HepG2 (cell line): ENCODE measurements around the gene SOX11.

Experiments
- ATRX ChIP-seq: sonication (generic); formaldehyde crosslinking; IDR thresholded peaks from 2 replicates; pipeline ENCODE4 v1.4.0; 2020; ENCODE audit warnings: missing genetic modification reagents, borderline replicate concordance
- CEBPB ChIP-seq: IDR thresholded peaks from 2 replicates; pipeline ENCODE4 v1.6.1; 2011; ENCODE audit warnings: low read depth, low read length, improper control_type of control experiment, borderline replicate concordance
- KDM1A ChIP-seq: IDR thresholded peaks from 2 replicates; pipeline ENCODE4 v1.6.1; 2016; ENCODE audit warnings: missing compliant biosample characterization
- KDM2A ChIP-seq: sonication (generic); formaldehyde crosslinking; IDR thresholded peaks from 2 replicates; pipeline ENCODE4 v1.4.0; 2020; ENCODE audit warnings: low read depth, missing genetic modification reagents, borderline replicate concordance
- PHF8 ChIP-seq: sonication (generic); formaldehyde crosslinking; IDR thresholded peaks from 2 replicates; pipeline ENCODE4 v1.5.0; 2020; ENCODE audit warnings: missing genetic modification reagents
- SALL2 ChIP-seq: sonication (generic); formaldehyde crosslinking; IDR thresholded peaks from 2 replicates; pipeline ENCODE4 v1.8.1; 2023; ENCODE audit warnings: mild to moderate bottlenecking, missing genetic modification reagents, inconsistent platforms
- SOX6 ChIP-seq, 2 experiments: fragments of 450-650 bp in 1 of 2; sonication (generic) in 1 of 2; formaldehyde crosslinking in 1 of 2; IDR thresholded peaks; 2 replicates each; pipeline versions ENCODE4 v1.4.0 to v1.6.1; 2017 to 2020; ENCODE audit warnings: antibody characterized with exemption in 1 of 2, mild to moderate bottlenecking in 1 of 2, missing genetic modification reagents in 1 of 2
- ZNF33B ChIP-seq: sonication (generic); formaldehyde crosslinking; IDR thresholded peaks from 2 replicates; pipeline ENCODE4 v1.5.1; 2020; ENCODE audit warnings: mild to moderate bottlenecking, missing genetic modification reagents
- TF ChIP-seq, protein P1 (sequence below): sonication (generic); formaldehyde crosslinking; IDR thresholded peaks from 2 replicates; pipeline ENCODE4 v1.4.0; 2020; ENCODE audit warnings: missing genetic modification reagents
- TF ChIP-seq, protein P2 (sequence below): sonication (generic); formaldehyde crosslinking; IDR thresholded peaks from 2 replicates; pipeline ENCODE4 v1.4.0; 2020; ENCODE audit warnings: missing genetic modification reagents
- TF ChIP-seq, protein P3 (sequence below): sonication (generic); formaldehyde crosslinking; IDR thresholded peaks from 2 replicates; pipeline ENCODE4 v1.8.1; 2023; ENCODE audit warnings: mild to moderate bottlenecking, missing genetic modification reagents, borderline replicate concordance
- TF ChIP-seq, protein P4 (sequence below): sonication (generic); formaldehyde crosslinking; IDR thresholded peaks from 2 replicates; pipeline ENCODE4 v1.8.1; 2023; ENCODE audit warnings: mild to moderate bottlenecking, inconsistent platforms, moderate library complexity, missing genetic modification reagents, borderline replicate concordance
- TF ChIP-seq, protein P5 (sequence below): IDR thresholded peaks from 2 replicates; pipeline ENCODE4 v1.6.1; 2016; ENCODE audit warnings: missing biosample characterization, missing genetic modification reagents, low read depth
- TF ChIP-seq, protein P6 (sequence below): sonication (generic); formaldehyde crosslinking; IDR thresholded peaks from 2 replicates; pipeline ENCODE4 v1.5.0; 2020; ENCODE audit warnings: missing genetic modification reagents

DNA sequence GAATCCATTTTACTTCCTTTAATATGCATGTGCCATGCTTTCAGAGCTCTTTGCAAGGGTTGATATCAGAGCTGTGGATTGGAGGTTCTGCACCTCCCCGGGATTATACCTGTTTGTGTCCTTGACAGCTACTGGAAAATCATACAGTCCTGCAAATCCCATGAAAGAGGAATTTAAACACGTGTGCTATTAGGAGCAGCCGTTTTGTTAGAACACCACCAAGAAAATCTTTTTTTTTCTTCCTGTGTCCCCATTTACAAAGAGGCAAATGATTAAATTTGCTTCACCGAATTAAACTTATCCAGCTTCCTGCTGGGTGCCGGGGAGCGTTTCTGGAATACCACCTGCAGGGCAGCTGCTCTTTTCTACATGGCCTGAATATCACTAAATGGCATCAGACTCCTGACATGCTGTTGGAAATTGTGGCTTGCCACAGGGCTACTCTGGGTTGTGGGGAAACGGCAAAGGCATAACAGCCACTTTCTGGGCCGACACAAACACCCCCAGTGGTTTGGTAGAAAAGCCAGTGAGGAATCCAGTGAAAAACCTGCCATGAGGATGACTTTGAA lies 23.4 kb upstream of the SOX11 start:
- no peak for TF ChIP-seq PHF8
- TF ChIP-seq, protein P1, sequence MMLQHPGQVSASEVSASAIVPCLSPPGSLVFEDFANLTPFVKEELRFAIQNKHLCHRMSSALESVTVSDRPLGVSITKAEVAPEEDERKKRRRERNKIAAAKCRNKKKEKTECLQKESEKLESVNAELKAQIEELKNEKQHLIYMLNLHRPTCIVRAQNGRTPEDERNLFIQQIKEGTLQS: no peak
- TF ChIP-seq SOX6 (IDR thresholded peaks at IDR 0.05): no peak
- TF ChIP-seq SOX6 (CRISPR knock-in tag; IDR thresholded peaks at IDR 0.05): no peak
- TF ChIP-seq KDM1A (CRISPR knock-in tag): no peak
- TF ChIP-seq, protein P2, sequence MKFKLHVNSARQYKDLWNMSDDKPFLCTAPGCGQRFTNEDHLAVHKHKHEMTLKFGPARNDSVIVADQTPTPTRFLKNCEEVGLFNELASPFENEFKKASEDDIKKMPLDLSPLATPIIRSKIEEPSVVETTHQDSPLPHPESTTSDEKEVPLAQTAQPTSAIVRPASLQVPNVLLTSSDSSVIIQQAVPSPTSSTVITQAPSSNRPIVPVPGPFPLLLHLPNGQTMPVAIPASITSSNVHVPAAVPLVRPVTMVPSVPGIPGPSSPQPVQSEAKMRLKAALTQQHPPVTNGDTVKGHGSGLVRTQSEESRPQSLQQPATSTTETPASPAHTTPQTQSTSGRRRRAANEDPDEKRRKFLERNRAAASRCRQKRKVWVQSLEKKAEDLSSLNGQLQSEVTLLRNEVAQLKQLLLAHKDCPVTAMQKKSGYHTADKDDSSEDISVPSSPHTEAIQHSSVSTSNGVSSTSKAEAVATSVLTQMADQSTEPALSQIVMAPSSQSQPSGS (CRISPR knock-in tag): no peak
- no peak for TF ChIP-seq CEBPB
- TF ChIP-seq, protein P3, sequence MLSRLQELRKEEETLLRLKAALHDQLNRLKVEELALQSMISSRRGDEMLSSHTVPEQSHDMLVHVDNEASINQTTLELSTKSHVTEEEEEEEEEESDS (CRISPR knock-in tag): no peak
- no peak for TF ChIP-seq ZNF33B (CRISPR knock-in tag)
- TF ChIP-seq, protein P4, sequence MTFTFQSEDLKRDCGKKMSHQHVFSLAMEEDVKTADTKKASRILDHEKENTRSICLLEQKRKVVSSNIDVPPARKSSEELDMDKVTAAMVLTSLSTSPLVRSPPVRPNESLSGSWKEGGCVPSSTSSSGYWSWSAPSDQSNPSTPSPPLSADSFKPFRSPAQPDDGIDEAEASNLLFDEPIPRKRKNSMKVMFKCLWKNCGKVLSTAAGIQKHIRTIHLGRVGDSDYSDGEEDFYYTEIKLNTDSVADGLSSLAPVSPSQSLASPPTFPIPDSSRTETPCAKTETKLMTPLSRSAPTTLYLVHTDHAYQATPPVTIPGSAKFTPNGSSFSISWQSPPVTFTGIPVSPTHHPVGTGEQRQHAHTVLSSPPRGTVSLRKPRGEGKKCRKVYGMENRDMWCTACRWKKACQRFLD (CRISPR knock-in tag): no peak
- TF ChIP-seq, protein P5, sequence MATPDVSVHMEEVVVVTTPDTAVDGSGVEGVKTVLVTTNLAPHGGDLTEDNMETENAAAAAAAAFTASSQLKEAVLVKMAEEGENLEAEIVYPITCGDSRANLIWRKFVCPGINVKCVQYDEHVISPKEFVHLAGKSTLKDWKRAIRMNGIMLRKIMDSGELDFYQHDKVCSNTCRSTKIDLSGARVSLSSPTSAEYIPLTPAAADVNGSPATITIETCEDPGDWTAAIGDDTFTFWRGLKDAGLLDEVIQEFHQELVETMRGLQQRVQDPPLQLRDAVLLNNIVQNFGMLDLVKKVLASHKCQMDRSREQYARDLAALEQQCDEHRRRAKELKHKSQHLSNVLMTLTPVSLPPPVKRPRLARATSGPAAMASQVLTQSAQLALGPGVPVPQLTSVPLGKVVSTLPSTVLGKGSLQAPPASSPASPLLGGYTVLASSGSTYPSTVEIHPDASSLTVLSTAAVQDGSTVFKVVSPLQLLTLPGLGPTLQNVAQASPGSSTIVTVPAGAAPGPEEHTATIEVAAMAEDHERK: no peak
- TF ChIP-seq ATRX (CRISPR knock-in tag): no peak
- TF ChIP-seq KDM2A (CRISPR knock-in tag): no peak
- TF ChIP-seq, protein P6, sequence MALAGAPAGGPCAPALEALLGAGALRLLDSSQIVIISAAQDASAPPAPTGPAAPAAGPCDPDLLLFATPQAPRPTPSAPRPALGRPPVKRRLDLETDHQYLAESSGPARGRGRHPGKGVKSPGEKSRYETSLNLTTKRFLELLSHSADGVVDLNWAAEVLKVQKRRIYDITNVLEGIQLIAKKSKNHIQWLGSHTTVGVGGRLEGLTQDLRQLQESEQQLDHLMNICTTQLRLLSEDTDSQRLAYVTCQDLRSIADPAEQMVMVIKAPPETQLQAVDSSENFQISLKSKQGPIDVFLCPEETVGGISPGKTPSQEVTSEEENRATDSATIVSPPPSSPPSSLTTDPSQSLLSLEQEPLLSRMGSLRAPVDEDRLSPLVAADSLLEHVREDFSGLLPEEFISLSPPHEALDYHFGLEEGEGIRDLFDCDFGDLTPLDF (CRISPR knock-in tag): no peak
- no peak for TF ChIP-seq SALL2 (CRISPR knock-in tag)
